ENCODE measurements around the gene EVPL. TPM values are rescaled to one million over a fixed set of nuclear protein-coding genes. Genes with fewer than 3 reads are reported as not detected.

The EVPL gene
- total and polyA plus RNA-seq, 7 donors, result 2.9 to 23.5 (median 6.4) TPM

DNA sequence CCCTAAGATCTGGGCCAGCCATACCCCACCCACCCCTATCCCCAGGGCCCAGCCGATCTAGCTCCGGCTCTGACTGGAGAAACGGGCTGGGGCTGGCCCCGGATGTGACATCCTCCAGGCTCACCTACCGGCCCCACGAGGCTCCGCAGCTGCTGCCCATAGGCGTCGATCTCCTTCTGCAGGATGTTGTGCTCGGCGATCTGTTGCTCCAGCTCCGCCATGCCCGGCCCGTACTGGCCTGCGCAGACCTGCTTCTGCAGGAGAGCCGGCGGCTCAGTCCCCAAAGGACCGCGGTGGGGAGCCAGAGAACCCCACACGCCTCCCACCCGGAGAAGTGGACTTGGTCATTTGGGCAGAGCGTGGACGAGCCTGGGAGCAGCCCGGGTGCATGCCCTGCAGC is 4.8 kb downstream of the EVPL start:
- DNase-seq, result no peak
- no peak overlapping the region for H3K27ac ChIP-seq
- no peaks in the 10 kb centered on the region for H3K27me3 ChIP-seq
- 89 to 91% methylated on average over 24 of the region's 24 CpGs for WGBS, 2 donors
- H3K36me3 ChIP-seq, result no peaks in the 10 kb centered on the region
- intact Hi-C loops (cut with DNase I), result no loop called here
- no peaks in the 10 kb centered on the region for H3K4me1 ChIP-seq
- no peaks in the 10 kb centered on the region for H3K9me3 ChIP-seq
- TF ChIP-seq, protein P1, sequence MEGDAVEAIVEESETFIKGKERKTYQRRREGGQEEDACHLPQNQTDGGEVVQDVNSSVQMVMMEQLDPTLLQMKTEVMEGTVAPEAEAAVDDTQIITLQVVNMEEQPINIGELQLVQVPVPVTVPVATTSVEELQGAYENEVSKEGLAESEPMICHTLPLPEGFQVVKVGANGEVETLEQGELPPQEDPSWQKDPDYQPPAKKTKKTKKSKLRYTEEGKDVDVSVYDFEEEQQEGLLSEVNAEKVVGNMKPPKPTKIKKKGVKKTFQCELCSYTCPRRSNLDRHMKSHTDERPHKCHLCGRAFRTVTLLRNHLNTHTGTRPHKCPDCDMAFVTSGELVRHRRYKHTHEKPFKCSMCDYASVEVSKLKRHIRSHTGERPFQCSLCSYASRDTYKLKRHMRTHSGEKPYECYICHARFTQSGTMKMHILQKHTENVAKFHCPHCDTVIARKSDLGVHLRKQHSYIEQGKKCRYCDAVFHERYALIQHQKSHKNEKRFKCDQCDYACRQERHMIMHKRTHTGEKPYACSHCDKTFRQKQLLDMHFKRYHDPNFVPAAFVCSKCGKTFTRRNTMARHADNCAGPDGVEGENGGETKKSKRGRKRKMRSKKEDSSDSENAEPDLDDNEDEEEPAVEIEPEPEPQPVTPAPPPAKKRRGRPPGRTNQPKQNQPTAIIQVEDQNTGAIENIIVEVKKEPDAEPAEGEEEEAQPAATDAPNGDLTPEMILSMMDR (IDR thresholded peaks at IDR 0.05), result no peak
- TF ChIP-seq POLR2A (IDR thresholded peaks at IDR 0.05) (no peak), POLR2AphosphoS5 (IDR thresholded peaks at IDR 0.05) (no peak), EP300 (IDR thresholded peaks at IDR 0.05) (no peak)
- no peak overlapping the region for H3K4me3 ChIP-seq

DNA sequence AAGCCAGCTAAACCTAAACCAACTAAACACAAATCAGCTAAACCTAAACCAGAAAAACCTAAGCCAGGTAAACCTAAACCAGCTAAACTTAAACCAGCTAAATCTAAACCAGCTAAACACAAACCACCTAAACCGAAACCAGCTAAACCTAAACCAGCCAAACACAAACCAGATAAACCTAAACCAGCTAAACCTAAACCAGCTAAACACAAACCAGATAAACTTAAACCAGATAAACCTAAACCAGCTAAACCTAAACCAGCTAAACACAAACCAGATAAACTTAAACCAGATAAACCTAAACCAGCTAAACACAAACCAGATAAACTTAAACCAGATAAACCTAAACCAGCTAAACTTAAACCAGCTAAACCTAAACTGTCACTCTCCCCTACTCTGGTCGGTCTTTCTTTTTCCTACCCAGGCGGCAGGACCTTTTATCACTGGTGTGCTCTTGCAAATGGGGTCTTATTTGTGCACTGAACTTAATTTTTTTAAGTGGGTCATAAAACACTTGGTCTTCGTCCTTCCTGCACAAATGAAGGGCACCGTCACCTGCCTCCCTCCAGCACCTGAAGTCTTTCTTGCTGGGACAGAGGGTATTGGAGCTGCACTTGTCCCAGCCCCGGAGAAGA is 7.2 kb downstream of the EVPL start:
- 86 to 88% methylated on average over 6 of the region's 6 CpGs for WGBS, 2 donors
- H3K27me3 ChIP-seq, result no peaks in the 10 kb centered on the region
- intact Hi-C loops (cut with DNase I), result no loop called here

DNA sequence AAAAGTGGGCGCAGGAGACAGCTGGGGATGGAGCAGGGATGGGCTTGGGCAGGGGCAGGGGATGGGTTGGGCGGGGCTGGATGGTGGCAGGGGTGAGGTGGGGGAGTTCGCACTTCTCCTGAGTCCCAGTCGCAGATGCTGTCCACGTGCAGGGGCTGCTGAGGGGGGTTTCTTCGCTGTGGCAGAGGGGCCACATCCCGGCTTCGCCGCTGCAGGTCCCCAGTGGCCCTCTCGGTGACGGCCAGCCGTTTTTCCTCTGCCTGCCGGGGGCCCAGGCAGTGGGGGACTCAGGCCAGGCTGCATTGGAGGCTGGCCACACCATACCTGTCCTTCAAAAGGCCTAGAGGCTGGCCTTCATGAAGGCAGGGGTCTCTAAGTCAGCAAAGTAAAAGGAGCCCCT is 8.3 kb downstream of the EVPL start:
- no peak overlapping the region for H3K27ac ChIP-seq
- no peak for DNase-seq
- H3K9me3 ChIP-seq, result no peaks in the 10 kb centered on the region
- TF ChIP-seq POLR2AphosphoS5 (IDR thresholded peaks at IDR 0.05) (no peak), EP300 (IDR thresholded peaks at IDR 0.05) (no peak), POLR2A (IDR thresholded peaks at IDR 0.05) (no peak)
- TF ChIP-seq, protein P1 (IDR thresholded peaks at IDR 0.05), result no peak
- intact Hi-C loops (cut with DNase I), result no loop called here
- H3K4me1 ChIP-seq, result peaks cover 0 to 14% (median 7%) of the 10 kb centered on the region in 4 donors
- H3K4me3 ChIP-seq, result no peak overlapping the region
- no peaks in the 10 kb centered on the region for H3K27me3 ChIP-seq
- 92 to 93% methylated on average over 13 of the region's 13 CpGs for WGBS, 2 donors
- no peaks in the 10 kb centered on the region for H3K36me3 ChIP-seq

More for the DNA sequence above, 7.2 kb downstream of the EVPL start:
- TF ChIP-seq POLR2AphosphoS5 (IDR thresholded peaks at IDR 0.05) (no peak), POLR2A (IDR thresholded peaks at IDR 0.05) (no peak), EP300 (IDR thresholded peaks at IDR 0.05) (no peak)
- TF ChIP-seq, protein P1 (IDR thresholded peaks at IDR 0.05), result no peak
- H3K27ac ChIP-seq, result no peak overlapping the region
- no peaks in the 10 kb centered on the region for H3K9me3 ChIP-seq
- DNase-seq, result no peak
- peaks cover 0 to 3% (median 0%) of the 10 kb centered on the region in 4 donors for H3K4me1 ChIP-seq
- no peaks in the 10 kb centered on the region for H3K36me3 ChIP-seq
- no peak overlapping the region for H3K4me3 ChIP-seq

DNA sequence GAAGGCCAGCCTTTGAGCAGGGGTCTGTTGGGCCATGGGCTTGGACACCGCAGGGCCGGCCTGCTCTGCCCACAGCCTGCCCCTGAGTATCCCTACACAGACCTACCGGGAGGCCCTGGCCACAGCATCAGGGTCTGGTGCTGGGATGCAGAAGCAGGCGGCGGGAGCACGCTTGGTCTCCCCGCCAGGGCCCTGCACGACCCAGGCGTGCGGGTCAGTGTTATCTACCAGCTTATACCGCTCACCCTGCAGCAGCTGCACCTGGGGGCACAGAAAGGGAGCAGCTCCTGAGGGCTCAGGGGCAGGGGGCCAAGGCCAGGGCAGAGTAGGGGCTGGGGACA is 8.8 kb downstream of the EVPL start:
- intact Hi-C loops (cut with DNase I), result no loop called here
- 89 to 94% methylated on average over 11 of the region's 11 CpGs for WGBS, 2 donors
- DNase-seq, result no peak
- H3K27me3 ChIP-seq, result no peaks in the 10 kb centered on the region
- H3K27ac ChIP-seq, result no peak overlapping the region
- H3K36me3 ChIP-seq, result no peaks in the 10 kb centered on the region
- no peak overlapping the region for H3K4me3 ChIP-seq
- H3K9me3 ChIP-seq, result no peaks in the 10 kb centered on the region
- TF ChIP-seq, protein P1 (IDR thresholded peaks at IDR 0.05), result no peak
- no peak for TF ChIP-seq POLR2A (IDR thresholded peaks at IDR 0.05)
- no peak for TF ChIP-seq POLR2AphosphoS5 (IDR thresholded peaks at IDR 0.05)
- TF ChIP-seq EP300 (IDR thresholded peaks at IDR 0.05), result no peak
- H3K4me1 ChIP-seq, result peaks cover 0 to 16% (median 9%) of the 10 kb centered on the region in 4 donors

All from sigmoid colon (tissue), 7 donors.